Measurements from ENCODE around the gene PCDH8. TPM values are rescaled to one million over a fixed set of nuclear protein-coding genes. Genes with fewer than 3 reads are reported as not detected.

Gene PCDH8
- total RNA-seq, 1 donor from 2014 or later: 8.1 TPM

DNA sequence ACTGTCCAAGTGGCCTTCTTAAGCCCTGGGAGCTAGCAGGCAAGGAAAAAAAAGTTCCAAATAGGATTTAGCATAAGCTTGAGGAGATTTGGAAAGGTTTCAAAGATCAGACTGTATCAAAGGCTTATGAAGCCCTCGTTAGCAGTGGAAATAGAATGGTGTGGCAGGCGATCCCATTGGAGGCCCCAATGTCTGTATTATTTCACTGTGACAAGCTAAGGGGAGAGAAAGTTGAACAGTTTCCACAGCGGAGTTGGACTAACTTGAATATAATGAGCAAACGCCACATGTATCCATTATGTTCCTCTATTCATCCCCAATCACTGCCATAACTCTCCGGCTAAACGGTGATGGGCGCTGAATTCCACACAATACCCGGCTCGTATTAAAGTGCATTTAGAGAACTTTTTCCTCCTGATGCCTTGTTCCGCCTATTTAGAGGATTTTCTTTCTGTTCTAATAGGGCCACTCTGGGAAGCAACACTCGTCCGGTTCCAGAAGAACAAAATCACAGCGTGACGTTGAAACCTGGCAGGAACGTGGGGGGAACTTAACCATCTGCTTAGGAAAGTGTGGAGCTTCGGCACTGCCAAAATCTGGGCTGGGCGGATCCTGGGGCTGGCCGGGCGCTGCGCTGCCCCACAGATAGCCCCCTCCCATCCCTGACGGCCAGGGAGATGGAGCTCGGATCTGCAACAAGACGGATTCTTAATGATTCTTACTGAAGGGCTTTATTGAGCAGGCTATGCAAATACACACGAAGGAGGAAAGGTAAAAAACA is 1.0 kb upstream of the PCDH8 start:
- Mint-ChIP-seq H3K27ac (no peak overlapping the region), H3K9me3 (no peaks in the 10 kb centered on the region), H3K27me3 (peaks cover 63% of the 10 kb centered on the region), H3K4me1 (ENCODE audit: unreplicated experiment) (peaks cover 20% of the 10 kb centered on the region), H3K4me3 (peak overlapping the region; percentile 94), H3K36me3 (peaks cover 6% of the 10 kb centered on the region)
- TF ChIP-seq, protein P1, sequence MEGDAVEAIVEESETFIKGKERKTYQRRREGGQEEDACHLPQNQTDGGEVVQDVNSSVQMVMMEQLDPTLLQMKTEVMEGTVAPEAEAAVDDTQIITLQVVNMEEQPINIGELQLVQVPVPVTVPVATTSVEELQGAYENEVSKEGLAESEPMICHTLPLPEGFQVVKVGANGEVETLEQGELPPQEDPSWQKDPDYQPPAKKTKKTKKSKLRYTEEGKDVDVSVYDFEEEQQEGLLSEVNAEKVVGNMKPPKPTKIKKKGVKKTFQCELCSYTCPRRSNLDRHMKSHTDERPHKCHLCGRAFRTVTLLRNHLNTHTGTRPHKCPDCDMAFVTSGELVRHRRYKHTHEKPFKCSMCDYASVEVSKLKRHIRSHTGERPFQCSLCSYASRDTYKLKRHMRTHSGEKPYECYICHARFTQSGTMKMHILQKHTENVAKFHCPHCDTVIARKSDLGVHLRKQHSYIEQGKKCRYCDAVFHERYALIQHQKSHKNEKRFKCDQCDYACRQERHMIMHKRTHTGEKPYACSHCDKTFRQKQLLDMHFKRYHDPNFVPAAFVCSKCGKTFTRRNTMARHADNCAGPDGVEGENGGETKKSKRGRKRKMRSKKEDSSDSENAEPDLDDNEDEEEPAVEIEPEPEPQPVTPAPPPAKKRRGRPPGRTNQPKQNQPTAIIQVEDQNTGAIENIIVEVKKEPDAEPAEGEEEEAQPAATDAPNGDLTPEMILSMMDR (conservative IDR thresholded peaks at IDR 0.05): no peak
- no peak for DNase-seq (ENCODE audit: extremely low spot score, unreplicated experiment)

GRCh38 chr13:52847682-52848432 is 583 bp downstream of the PCDH8 start:
- peaks cover 6% of the 10 kb centered on the region for H3K36me3 Mint-ChIP-seq
- no peak for DNase-seq (ENCODE audit: extremely low spot score, unreplicated experiment)
- TF ChIP-seq, protein P1 (conservative IDR thresholded peaks at IDR 0.05): no peak
- H3K4me1 Mint-ChIP-seq (ENCODE audit: unreplicated experiment): peaks cover 20% of the 10 kb centered on the region
- H3K4me3 Mint-ChIP-seq: peak overlapping the region; percentile 94
- H3K27me3 Mint-ChIP-seq: peaks cover 74% of the 10 kb centered on the region
- no peaks in the 10 kb centered on the region for H3K9me3 Mint-ChIP-seq
- no peak overlapping the region for H3K27ac Mint-ChIP-seq

DNA sequence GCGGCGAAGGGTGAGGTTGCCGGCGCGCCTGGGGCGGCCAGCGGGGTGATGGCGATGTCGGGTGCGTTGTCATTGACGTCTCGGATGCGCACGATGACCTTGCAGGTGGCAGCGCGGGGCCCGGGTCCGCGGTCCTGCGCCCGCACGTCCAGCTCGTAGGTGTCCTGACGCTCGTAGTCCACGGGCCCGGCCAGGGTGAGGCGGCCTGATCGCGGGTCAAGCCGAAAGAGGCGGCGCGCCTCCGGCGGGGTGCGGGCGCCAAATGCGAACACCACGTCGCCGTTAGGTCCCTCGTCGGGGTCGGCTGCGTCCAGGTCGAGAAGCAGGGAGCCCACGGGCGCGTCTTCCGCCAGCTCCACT is 1.1 kb downstream of the PCDH8 start:
- no peak for DNase-seq (ENCODE audit: extremely low spot score, unreplicated experiment)

DNA sequence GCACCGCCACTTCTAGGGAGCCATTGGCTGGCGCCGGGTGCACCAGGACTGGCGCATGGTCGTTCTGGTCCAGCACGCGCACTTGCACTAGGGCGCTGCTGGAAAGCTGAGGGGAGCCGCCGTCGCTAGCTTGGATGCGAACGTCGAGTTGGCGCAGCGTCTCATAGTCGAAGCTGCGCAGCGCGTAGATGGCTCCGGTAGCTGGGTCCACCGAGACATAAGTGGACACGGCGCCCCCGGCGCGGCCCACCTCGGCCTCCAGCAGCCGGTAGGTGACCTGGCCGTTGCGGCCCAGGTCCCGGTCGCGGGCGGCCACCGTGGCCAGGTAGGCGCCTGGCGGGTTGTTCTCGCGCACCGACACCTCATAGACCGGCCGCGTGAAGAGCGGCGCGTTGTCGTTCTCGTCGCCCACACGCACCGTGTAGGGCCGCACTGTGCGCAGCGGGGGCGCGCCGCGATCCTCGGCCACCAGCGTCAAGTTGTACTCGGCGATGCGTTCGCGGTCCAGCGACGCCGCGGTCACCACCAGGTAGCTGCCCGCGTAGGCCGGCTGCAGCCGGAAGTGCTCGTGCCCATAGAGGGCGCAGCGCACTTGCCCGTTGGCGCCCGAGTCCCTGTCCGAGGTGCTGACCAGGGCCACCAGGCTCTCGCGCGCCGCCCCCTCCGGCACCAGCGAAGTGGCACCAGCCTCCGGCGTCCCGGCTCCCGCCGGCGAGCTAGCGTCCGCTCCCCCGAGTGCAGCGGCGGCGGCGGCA is 1.7 kb downstream of the PCDH8 start:
- Mint-ChIP-seq H3K27me3 (peaks cover 81% of the 10 kb centered on the region), H3K4me3 (peak overlapping the region; percentile 45), H3K27ac (no peak overlapping the region), H3K9me3 (no peaks in the 10 kb centered on the region), H3K36me3 (peaks cover 6% of the 10 kb centered on the region), H3K4me1 (ENCODE audit: unreplicated experiment) (peaks cover 14% of the 10 kb centered on the region)
- TF ChIP-seq, protein P1 (conservative IDR thresholded peaks at IDR 0.05): peak; percentile 70
- DNase-seq (ENCODE audit: extremely low spot score, unreplicated experiment): peak; percentile 87

More for the DNA sequence above, 1.1 kb downstream of the PCDH8 start:
- Mint-ChIP-seq H3K4me1 (ENCODE audit: unreplicated experiment) (peaks cover 18% of the 10 kb centered on the region), H3K27me3 (peaks cover 79% of the 10 kb centered on the region), H3K9me3 (no peaks in the 10 kb centered on the region), H3K4me3 (no peak overlapping the region), H3K27ac (no peak overlapping the region), H3K36me3 (peaks cover 6% of the 10 kb centered on the region)
- TF ChIP-seq, protein P1 (conservative IDR thresholded peaks at IDR 0.05): no peak

- H3K27me3 Mint-ChIP-seq: peaks cover 85% of the 10 kb centered on the region
- H3K4me1 Mint-ChIP-seq (ENCODE audit: unreplicated experiment): peaks cover 10% of the 10 kb centered on the region
- DNase-seq (ENCODE audit: extremely low spot score, unreplicated experiment): peak; percentile 78
- TF ChIP-seq, protein P1 (conservative IDR thresholded peaks at IDR 0.05): peak; percentile 68
- H3K36me3 Mint-ChIP-seq: peaks cover 6% of the 10 kb centered on the region
- H3K4me3 Mint-ChIP-seq: peak overlapping the region; percentile 81
- no peaks in the 10 kb centered on the region for H3K9me3 Mint-ChIP-seq
- no peak overlapping the region for H3K27ac Mint-ChIP-seq
Measured at GRCh38 chr13:52845766-52846566, 2.5 kb downstream of the PCDH8 start.

All from type B pancreatic cell (in vitro differentiated cells).